HepG2 (cell line): Measurements from ENCODE around the gene OR2V2. TPM values are rescaled to one million over a fixed set of nuclear protein-coding genes. Genes with fewer than 3 reads are reported as not detected.

Source experiments
- ATAC-seq: fragments of 200-7000 bp; cut with Tn5 transposase; 3 replicates; pipeline ENCODE4 v1.9.1; 2020; ENCODE audit warnings: mild to moderate bottlenecking, moderate library complexity
- BruUV-seq: library from RNA; stranded (reverse); fragments of 400-500 nt; replicated peaks from 2 replicates; lab custom pipeline; 2021; lab: Mats Ljungman, UMichigan
- CTCF ChIA-PET: fragments of 300-600 bp; formaldehyde crosslinking; extraction: SDS; loops from one replicate; lab custom pipeline; 2021; ENCODE audit warnings: low total read pairs, inconsistent platforms, low intra/inter-chr PET ratio; lab: Yijun Ruan, JAX
- POLR2A ChIA-PET: fragments of 350-600 bp; sonication (Branson Sonifier 250); formaldehyde crosslinking; loops from one replicate; lab custom pipeline; 2020; ENCODE audit warnings: antibody characterized with exemption, inconsistent platforms; lab: Yijun Ruan, JAX
- DNase-seq: peaks from one replicate; pipeline ENCODE4 v3.0.0-alpha.2; 2015; ENCODE audit warnings: low spot score
- FAIRE-seq: peaks from 3 replicates; lab custom pipeline; 2011; peaks lifted over from hg19 to GRCh38; lab: Jason Lieb, UNC
- H2AFZ ChIP-seq: one replicate; pipeline ENCODE4 v1.6.1; 2011; ENCODE audit warnings: low read length, inconsistent platforms
- H3K27ac ChIP-seq: fragments of 300-600 bp; 3 replicates; pipeline ENCODE4 v1.8.0; 2011; ENCODE audit warnings: mixed run types, mild to moderate bottlenecking, mixed read lengths, low read length, inconsistent platforms; ENCODE audit not compliant: insufficient read depth; ENCODE audit errors: extremely low read length
- H3K27me3 ChIP-seq, 2 experiments: fragments of 200-600 bp in 1 of 2; 2 replicates in 1 of 2; 3 replicates in 1 of 2; pipeline versions ENCODE4 v1.6.0 to v1.8.0; 2011; ENCODE audit warnings: low read length in 2 of 2, mild to moderate bottlenecking in 2 of 2, moderate library complexity in 2 of 2, inconsistent platforms in 1 of 2; ENCODE audit not compliant: insufficient read depth in 2 of 2, control insufficient read depth in 1 of 2
- H3K36me3 ChIP-seq, 2 experiments: fragments of 200-600 bp in 1 of 2; replicated peaks in 1 of 2; 2 replicates in 1 of 2; 3 replicates in 1 of 2; pipeline versions ENCODE4 v1.5.1 to v1.8.0; 2011; ENCODE audit warnings: low read length in 2 of 2, inconsistent platforms in 1 of 2; ENCODE audit not compliant: insufficient read depth in 2 of 2, control insufficient read depth in 1 of 2
- H3K4me1 ChIP-seq: 2 replicates; pipeline ENCODE4 v1.5.1; 2012; ENCODE audit warnings: low read length, inconsistent platforms; ENCODE audit not compliant: insufficient read depth
- H3K4me2 ChIP-seq: 2 replicates; pipeline ENCODE4 v1.6.0; 2011; ENCODE audit warnings: low read depth, low read length, inconsistent platforms
- H3K4me3 ChIP-seq, 3 experiments: fragments of 200-600 bp in 1 of 3; sonication (generic), shearing (Covaris generic) in 1 of 3; replicated peaks in 1 of 3; 2 replicates each; pipeline ENCODE4 v1.5.1; 2011 to 2016; ENCODE audit warnings: low read length in 3 of 3, inconsistent platforms in 2 of 3, low read depth in 2 of 3, mild to moderate bottlenecking in 2 of 3, control low read depth in 1 of 3, mixed read lengths in 1 of 3; ENCODE audit not compliant: insufficient read depth in 1 of 3
- H3K79me2 ChIP-seq: one replicate; pipeline ENCODE4 v1.6.1; 2011; ENCODE audit warnings: low read length, inconsistent platforms; ENCODE audit not compliant: insufficient read depth
- H3K9ac ChIP-seq: 2 replicates; pipeline ENCODE4 v1.6.0; 2011; ENCODE audit warnings: mild to moderate bottlenecking, low read depth, low read length, inconsistent platforms; ENCODE audit not compliant: insufficient read depth
- H3K9me3 ChIP-seq: 2 replicates; pipeline ENCODE4 v1.5.1; 2012; ENCODE audit warnings: mild to moderate bottlenecking, low read length
- H4K20me1 ChIP-seq: 2 replicates; pipeline ENCODE4 v1.6.0; 2011; ENCODE audit warnings: inconsistent platforms, mild to moderate bottlenecking, low read length, moderate library complexity; ENCODE audit not compliant: insufficient read depth
- AGO2 ChIP-seq: fragments of 200-400 bp; formaldehyde crosslinking; optimal IDR thresholded peaks from 2 replicates; pipeline ENCODE3; 2017; ENCODE audit warnings: mild to moderate bottlenecking, low read depth, low read length, moderate library complexity
- CENPT ChIP-seq: sonication (generic); formaldehyde crosslinking; IDR thresholded peaks from 2 replicates; pipeline ENCODE4 v1.8.0; 2022; ENCODE audit warnings: low read depth, mild to moderate bottlenecking, moderate library complexity, missing genetic modification reagents
- CREB1 ChIP-seq, 2 experiments: fragments of 450-650 bp in 1 of 2; IDR thresholded peaks; 2 replicates each; pipeline ENCODE4 v1.6.1; 2016 to 2017; ENCODE audit warnings: control low read depth in 1 of 2, mild to moderate bottlenecking in 1 of 2, missing compliant biosample characterization in 1 of 2, missing genetic modification characterization in 1 of 2
- FOSL2 ChIP-seq: sonication (generic); formaldehyde crosslinking; IDR thresholded peaks from 2 replicates; pipeline ENCODE4 v1.4.0; 2020; ENCODE audit warnings: missing genetic modification reagents
- HES4 ChIP-seq: sonication (generic); formaldehyde crosslinking; IDR thresholded peaks from 2 replicates; pipeline ENCODE4 v1.9.0; 2021; ENCODE audit warnings: mild to moderate bottlenecking, missing genetic modification reagents, borderline replicate concordance
- HOXD1 ChIP-seq: sonication (generic); formaldehyde crosslinking; IDR thresholded peaks from 2 replicates; pipeline ENCODE4 v1.5.0; 2020; ENCODE audit warnings: missing genetic modification reagents
- KDM5B ChIP-seq: sonication (generic); formaldehyde crosslinking; IDR thresholded peaks from 2 replicates; pipeline ENCODE4 v1.4.0; 2020; ENCODE audit warnings: missing genetic modification reagents, mild to moderate bottlenecking, borderline replicate concordance
- NR2F1 ChIP-seq, 2 experiments: fragments of 450-650 bp in 1 of 2; formaldehyde crosslinking in 1 of 2; IDR thresholded peaks; 2 replicates each; pipeline versions ENCODE4 v1.5.0 to v1.6.1; 2016 to 2020; ENCODE audit warnings: mild to moderate bottlenecking in 1 of 2, missing compliant biosample characterization in 1 of 2, missing genetic modification reagents in 1 of 2, moderate library complexity in 1 of 2
- RXRB ChIP-seq: IDR thresholded peaks from 2 replicates; pipeline ENCODE4 v1.6.1; 2016; ENCODE audit warnings: borderline replicate concordance, missing genetic modification reagents, missing compliant biosample characterization
- SMARCE1 ChIP-seq: fragments of 450-650 bp; IDR thresholded peaks from 2 replicates; pipeline ENCODE4 v1.6.1; 2017; ENCODE audit warnings: borderline replicate concordance
- ZGPAT ChIP-seq: IDR thresholded peaks from 2 replicates; pipeline ENCODE4 v1.6.1; 2016; ENCODE audit warnings: mild to moderate bottlenecking
- ZNF530 ChIP-seq: sonication (generic); formaldehyde crosslinking; IDR thresholded peaks from 2 replicates; pipeline ENCODE4 v1.5.0; 2020; ENCODE audit warnings: low read depth, mild to moderate bottlenecking, missing genetic modification reagents
- ZNF552 ChIP-seq: sonication (generic); formaldehyde crosslinking; IDR thresholded peaks from 2 replicates; pipeline ENCODE4 v1.9.0; 2022; ENCODE audit warnings: missing genetic modification reagents, mild to moderate bottlenecking, borderline replicate concordance
- ZNF564 ChIP-seq: sonication (generic); formaldehyde crosslinking; IDR thresholded peaks from 2 replicates; pipeline ENCODE4 v1.8.1; 2023; ENCODE audit warnings: mild to moderate bottlenecking, missing genetic modification reagents
- ZNF567 ChIP-seq: sonication (generic); formaldehyde crosslinking; IDR thresholded peaks from 2 replicates; pipeline ENCODE4 v1.8.1; 2023; ENCODE audit warnings: mild to moderate bottlenecking, missing genetic modification reagents, borderline replicate concordance
- ZNF639 ChIP-seq: conservative IDR thresholded peaks from 2 replicates; pipeline ENCODE4 v1.6.1; 2018; ENCODE audit warnings: missing genetic modification reagents
- ZNF737 ChIP-seq: sonication (generic); formaldehyde crosslinking; IDR thresholded peaks from 2 replicates; pipeline ENCODE4 v1.5.0; 2020; ENCODE audit warnings: missing genetic modification reagents, mild to moderate bottlenecking, borderline replicate concordance
- ZNF761 ChIP-seq: sonication (generic); formaldehyde crosslinking; conservative IDR thresholded peaks from 2 replicates; pipeline ENCODE4 v1.4.0; 2020; ENCODE audit warnings: mild to moderate bottlenecking, missing genetic modification reagents
- ZSCAN9 ChIP-seq: IDR thresholded peaks from 2 replicates; pipeline ENCODE4 v1.6.1; 2016; ENCODE audit warnings: borderline replicate concordance
- WGBS: methylation state at CpG from one replicate; pipeline ENCODE4 v1.1.6; 2017; ENCODE audit warnings: low lambda C conversion rate; 5-methylcytosine and 5-hydroxymethylcytosine counted together
- in situ Hi-C: cut with HindIII; loops from 2 replicates; pipeline ENCODE4 v1.10.0; 2017; ENCODE audit warnings: low pct_unique_long_range_greater_than_20kb; ENCODE audit not compliant: extremely low pct_ligation_motif_present
- intact Hi-C: fragments of 100-400 bp; cut with micrococcal nuclease; formaldehyde crosslinking; loops from one replicate; pipeline ENCODE4 v1.10.0; 2022; ENCODE audit not compliant: unreplicated experiment
- polyA plus RNA-seq, 8 experiments: library from polyadenylated mRNA; depleted of rRNA in 3 of 8; stranded (reverse) in 7 of 8; unstranded in 1 of 8; fragments of >200 nt; fragmentation: Illumina TruSeq in 4 of 8; extraction: Trizol in 4 of 8; gene quantifications; 2 replicates each; pipeline versions ENCODE4 v1.2.1 to v1.2.3, GENCODE V29; 2011 to 2016; ENCODE audit warnings: low read depth in 4 of 8, missing spikeins in 1 of 8, mixed read lengths in 1 of 8; ENCODE audit not compliant: insufficient read depth in 1 of 8
- total RNA-seq, 5 experiments: library from RNA; depleted of rRNA; stranded (reverse); fragments of >200 nt; fragmentation: Illumina TruSeq; extraction: Trizol; gene quantifications; 2 replicates each; pipeline ENCODE4 v1.2.3, GENCODE V29; 2016; ENCODE audit warnings: low read depth in 1 of 5
- TF ChIP-seq, protein P1 (sequence below): sonication (generic); formaldehyde crosslinking; IDR thresholded peaks from 2 replicates; pipeline ENCODE4 v1.5.1; 2020; ENCODE audit warnings: missing genetic modification reagents, mild to moderate bottlenecking, borderline replicate concordance

Gene OR2V2
- total and polyA plus RNA-seq, 2 of the 13 experiments (the other 11 are each of a cell fraction or from before 2014, with no cell fraction given) = not detected

- peak overlapping the region; percentile 85; the same call in 1 of the 2 replicates for H3K9ac ChIP-seq
- 19% methylated on average over 11 of the region's 12 CpGs for WGBS
- FAIRE-seq (no peak), ATAC-seq (peak; percentile 1; the same call in 1 of the 3 replicates), DNase-seq (no peak)
- H3K4me3 ChIP-seq = peak overlapping the region; percentile 80 to 93 (median 81)
- peaks cover 0 to 4% of the 10 kb centered on the region in 2 experiments; a peak in 1 of 5 replicates for H3K27me3 ChIP-seq
- no peaks in the 10 kb centered on the region for H3K36me3 ChIP-seq
- H3K79me2 ChIP-seq = no peaks in the 10 kb centered on the region
- intact Hi-C loops (no loop called here), in situ Hi-C loops (no loop called here)
- peak overlapping the region; percentile 89 for H3K4me2 ChIP-seq
- H3K27ac ChIP-seq = peak overlapping the region; percentile 81
- H3K9me3 ChIP-seq = no peaks in the 10 kb centered on the region
- no peak overlapping the region for H2AFZ ChIP-seq
- H3K4me1 ChIP-seq = peaks cover 28% of the 10 kb centered on the region
- no peaks in the 10 kb centered on the region for H4K20me1 ChIP-seq
- CTCF ChIA-PET = no interaction called here
- TSS peak; percentile 79 for BruUV-seq
- POLR2A ChIA-PET = interaction anchor here (0.6 to 7.2 kb wide), 10 partner anchors 7 to 382 kb away, joined by 3 to 104 read pairs (median 6); partner anchors contain the start of genes RACK1, TRIM41, TRIM52 and TRIM7
- TF ChIP-seq ZNF552 (CRISPR knock-in tag) (no peak), CENPT (no peak), ZNF567 (CRISPR knock-in tag) (no peak), CREB1 (IDR thresholded peaks at IDR 0.05) (no peak), CREB1 (CRISPR knock-in tag; IDR thresholded peaks at IDR 0.05) (no peak), HES4 (CRISPR knock-in tag) (no peak), NR2F1 (CRISPR knock-in tag; IDR thresholded peaks at IDR 0.05) (0 out of 4 replicates have a peak, but pooled peaks of 1 of the 2 experiments have one; percentile 28), ZGPAT (no peak), KDM5B (CRISPR knock-in tag) (no peak), SMARCE1 (no peak), ZSCAN9 (CRISPR knock-in tag) (no peak), ZNF737 (CRISPR knock-in tag) (no peak), AGO2 (peak; percentile 8), ZNF530 (CRISPR knock-in tag) (no peak), RXRB (CRISPR knock-in tag) (no peak), ZNF761 (CRISPR knock-in tag) (no peak), HOXD1 (CRISPR knock-in tag) (0 out of 2 replicates have a peak, but pooled peaks have one; percentile 30), FOSL2 (CRISPR knock-in tag) (peak; percentile 24; the same call in 1 of the 2 replicates), ZNF639 (CRISPR knock-in tag) (no peak), ZNF564 (CRISPR knock-in tag) (0 out of 2 replicates have a peak, but pooled peaks have one; percentile 14)
- TF ChIP-seq, protein P1, sequence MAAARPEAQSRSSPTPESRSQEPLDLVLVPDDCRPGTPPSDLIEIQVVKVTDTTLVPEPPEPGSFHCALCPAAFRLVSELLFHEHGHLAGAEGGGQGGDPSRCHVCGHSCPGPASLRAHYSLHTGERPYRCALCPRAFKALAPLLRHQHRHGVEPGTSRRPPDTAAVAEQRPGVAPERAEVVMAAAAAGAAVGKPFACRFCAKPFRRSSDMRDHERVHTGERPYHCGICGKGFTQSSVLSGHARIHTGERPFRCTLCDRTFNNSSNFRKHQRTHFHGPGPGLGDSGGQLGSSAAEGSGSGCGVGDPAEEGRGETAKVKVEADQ = no peak
These were observed 45.1 kb downstream of the OR2V2 start for GRCh38 chr5:181192337-181193046.
